Right kidney (tissue), 1 donor: ENCODE results near the gene MYBBP1A.

ENCODE experiments used
- DNase-seq: peaks from one replicate; pipeline ENCODE4 v3.0.0-alpha.2; 2016

Gene MYBBP1A

GRCh38 chr17:4520060-4520893 is 34.9 kb downstream of the MYBBP1A start:
- DNase-seq, result no peak

GRCh38 chr17:4519361-4519788 is 35.8 kb downstream of the MYBBP1A start:
- no peak for DNase-seq

GRCh38 chr17:4518901-4519300 is 36.3 kb downstream of the MYBBP1A start:
- DNase-seq, result no peak

- no peak for DNase-seq
Observed at GRCh38 chr17:4516735-4517134, 38.4 kb downstream of the MYBBP1A start.

- DNase-seq, result no peak
Observed at GRCh38 chr17:4515501-4515900, 39.7 kb downstream of the MYBBP1A start.

GRCh38 chr17:4514779-4515178 is 40.4 kb downstream of the MYBBP1A start:
- no peak for DNase-seq

GRCh38 chr17:4514206-4514605 is 41.0 kb downstream of the MYBBP1A start:
- DNase-seq, result peak; percentile 49

GRCh38 chr17:4513113-4514032 is 41.8 kb downstream of the MYBBP1A start:
- DNase-seq, result peak; percentile 51

- peak; percentile 7 for DNase-seq
Observed at GRCh38 chr17:4512156-4513112, 42.8 kb downstream of the MYBBP1A start.

- no peak for DNase-seq
Observed at GRCh38 chr17:4511199-4511932, 43.8 kb downstream of the MYBBP1A start.

GRCh38 chr17:4510618-4510941 is 44.6 kb downstream of the MYBBP1A start:
- DNase-seq, result no peak

- DNase-seq, result no peak
Observed at GRCh38 chr17:4509923-4510617, 45.1 kb downstream of the MYBBP1A start.

GRCh38 chr17:4509401-4509800 is 45.8 kb downstream of the MYBBP1A start:
- no peak for DNase-seq

- DNase-seq, result no peak
Observed at GRCh38 chr17:4508207-4508606, 47.0 kb downstream of the MYBBP1A start.

- DNase-seq, result no peak
Observed at GRCh38 chr17:4507361-4508111, 47.6 kb downstream of the MYBBP1A start.

- DNase-seq, result no peak
Observed at GRCh38 chr17:4506892-4507291, 48.3 kb downstream of the MYBBP1A start.

GRCh38 chr17:4506175-4506813 is 48.9 kb downstream of the MYBBP1A start:
- DNase-seq, result no peak

- no peak for DNase-seq
Observed at GRCh38 chr17:4505187-4505586, 50.0 kb downstream of the MYBBP1A start.

GRCh38 chr17:4504188-4504587 is 51.0 kb downstream of the MYBBP1A start:
- no peak for DNase-seq
